ENCODE data around the gene SETD6.

Gene SETD6

GRCh38 chr16:58508671-58509251 is 6.6 kb upstream of the SETD6 start:
- no peak for DNase-seq (ENCODE audit: low spot score)

- DNase-seq (ENCODE audit: low spot score): no peak
Measured at GRCh38 chr16:58509256-58510096, 5.8 kb upstream of the SETD6 start.

GRCh38 chr16:58510097-58510775 is 5.1 kb upstream of the SETD6 start:
- DNase-seq (ENCODE audit: low spot score): no peak

DNA sequence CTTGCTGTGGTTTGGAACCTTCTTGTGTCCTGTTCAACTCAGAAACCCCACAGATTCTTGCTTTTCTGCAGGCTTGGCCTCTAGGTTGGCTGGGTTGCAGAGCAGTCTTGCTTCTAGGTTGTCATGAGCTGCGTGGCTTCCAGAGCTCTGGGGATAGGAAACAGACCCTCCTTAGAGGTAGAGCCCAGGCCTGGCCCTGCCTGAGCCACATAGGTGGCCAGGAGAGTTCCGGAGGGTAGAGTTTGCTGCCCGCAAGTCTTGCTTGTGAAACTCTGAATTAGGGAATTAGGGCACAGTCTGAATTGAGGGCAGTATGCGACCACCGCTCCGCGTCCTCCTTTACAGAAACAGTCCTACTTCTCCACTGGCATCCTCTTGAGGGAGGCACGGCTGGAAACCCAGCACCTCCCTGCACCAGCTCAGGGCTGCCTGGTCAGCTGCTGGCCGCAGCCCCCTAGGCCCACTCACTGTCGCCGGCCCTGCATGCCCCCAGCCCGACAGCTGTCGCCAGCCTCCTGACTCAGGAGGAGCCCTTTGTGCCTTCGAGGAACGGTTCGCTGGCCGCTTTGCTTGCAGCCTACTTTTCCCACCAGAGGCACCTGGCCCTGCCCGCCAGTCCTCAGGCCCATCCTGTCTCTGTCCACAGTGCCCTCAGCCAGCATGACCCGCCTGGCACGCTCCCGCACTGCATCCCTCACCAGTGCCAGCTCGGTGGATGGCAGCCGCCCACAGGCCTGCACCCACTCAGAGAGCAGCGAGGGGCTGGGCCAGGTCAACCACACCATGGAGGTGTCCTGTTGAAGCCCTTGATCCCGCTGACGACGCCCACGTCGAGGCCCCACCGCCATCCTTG is 4.3 kb upstream of the SETD6 start:
- no peak for DNase-seq (ENCODE audit: low spot score)

DNA sequence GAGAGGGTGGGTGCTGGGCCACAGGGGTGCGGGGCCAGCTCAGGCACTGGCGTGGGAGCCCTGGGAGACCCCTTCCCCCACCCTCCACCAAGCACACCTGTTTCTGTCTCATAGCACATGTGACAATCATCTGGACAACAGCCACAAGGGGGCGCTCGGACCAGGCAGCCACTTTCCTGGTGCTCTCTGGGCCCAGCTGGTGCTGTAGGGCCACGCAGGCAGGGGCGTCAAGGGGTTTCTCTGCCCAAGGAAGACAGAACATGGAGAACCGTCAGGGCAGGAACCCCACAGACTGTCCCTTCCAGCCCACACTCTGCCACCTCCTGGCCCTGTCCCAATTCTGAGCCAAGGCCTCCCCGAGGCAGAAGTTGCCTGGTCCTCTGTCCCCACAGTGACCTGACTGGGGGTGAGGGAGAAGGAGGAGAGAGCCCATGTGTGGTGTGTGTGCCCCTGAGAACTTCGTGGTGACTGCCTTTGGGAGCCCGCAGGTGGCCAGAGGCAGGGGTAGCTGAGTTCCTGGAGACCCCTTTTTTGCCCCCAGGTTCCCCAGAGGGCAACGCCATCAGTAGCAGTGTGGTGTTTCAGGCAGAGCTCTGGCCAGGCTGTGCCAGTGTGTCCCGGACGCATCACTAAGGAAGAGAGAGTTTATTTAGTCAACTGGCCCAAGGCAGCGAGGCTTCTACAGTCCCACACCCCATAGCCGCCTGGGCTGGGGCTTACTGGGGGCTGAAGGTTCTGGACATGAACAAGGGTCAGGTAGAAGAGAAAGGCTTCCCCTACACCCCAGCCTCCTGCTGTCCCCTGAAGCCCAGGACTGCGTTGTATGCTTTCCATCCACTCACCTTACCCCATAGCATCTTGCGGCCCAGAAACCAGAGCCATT is 3.1 kb upstream of the SETD6 start:
- DNase-seq (ENCODE audit: low spot score): peak; percentile 69

DNA sequence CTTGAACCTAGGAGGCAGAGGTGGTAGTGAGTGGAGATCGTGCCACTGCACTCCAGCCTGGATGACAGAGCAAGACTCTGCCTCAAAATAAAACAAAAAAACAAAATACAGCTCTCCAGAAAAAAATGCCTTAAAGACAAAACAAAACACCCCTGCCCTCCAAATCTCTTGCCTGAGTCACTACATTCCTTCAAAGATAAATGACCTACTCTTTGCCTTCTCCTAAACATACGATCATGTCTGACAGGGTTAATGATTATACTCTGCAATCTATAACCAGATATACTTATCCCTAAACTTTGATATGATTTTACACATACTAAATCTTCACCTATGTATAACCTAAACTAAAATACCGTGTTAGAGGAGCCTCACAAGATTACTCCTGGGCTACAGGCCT is 1.4 kb upstream of the SETD6 start:
- DNase-seq (ENCODE audit: low spot score): peak; percentile 41

GRCh38 chr16:58515871-58516767 is 802 bp downstream of the SETD6 start:
- DNase-seq (ENCODE audit: low spot score): peak; percentile 33

- DNase-seq (ENCODE audit: low spot score): no peak
Measured at GRCh38 chr16:58516768-58517107, 1.4 kb downstream of the SETD6 start.

- DNase-seq (ENCODE audit: low spot score): peak; percentile 62
Measured at GRCh38 chr16:58518083-58518979, 3.0 kb downstream of the SETD6 start.

GRCh38 chr16:58518980-58519368 is 3.7 kb downstream of the SETD6 start:
- DNase-seq (ENCODE audit: low spot score): no peak

GRCh38 chr16:58519707-58520106 is 4.4 kb downstream of the SETD6 start:
- DNase-seq (ENCODE audit: low spot score): peak; percentile 54

- DNase-seq (ENCODE audit: low spot score): no peak
Measured at GRCh38 chr16:58530179-58530578, 14.9 kb downstream of the SETD6 start.

GRCh38 chr16:58532414-58532813 is 17.1 kb downstream of the SETD6 start:
- DNase-seq (ENCODE audit: low spot score): no peak

GRCh38 chr16:58533751-58534470 is 18.6 kb downstream of the SETD6 start:
- no peak for DNase-seq (ENCODE audit: low spot score)

GRCh38 chr16:58535100-58535499 is 19.8 kb downstream of the SETD6 start:
- no peak for DNase-seq (ENCODE audit: low spot score)

GRCh38 chr16:58536278-58536677 is 21.0 kb downstream of the SETD6 start:
- DNase-seq (ENCODE audit: low spot score): no peak

DNA sequence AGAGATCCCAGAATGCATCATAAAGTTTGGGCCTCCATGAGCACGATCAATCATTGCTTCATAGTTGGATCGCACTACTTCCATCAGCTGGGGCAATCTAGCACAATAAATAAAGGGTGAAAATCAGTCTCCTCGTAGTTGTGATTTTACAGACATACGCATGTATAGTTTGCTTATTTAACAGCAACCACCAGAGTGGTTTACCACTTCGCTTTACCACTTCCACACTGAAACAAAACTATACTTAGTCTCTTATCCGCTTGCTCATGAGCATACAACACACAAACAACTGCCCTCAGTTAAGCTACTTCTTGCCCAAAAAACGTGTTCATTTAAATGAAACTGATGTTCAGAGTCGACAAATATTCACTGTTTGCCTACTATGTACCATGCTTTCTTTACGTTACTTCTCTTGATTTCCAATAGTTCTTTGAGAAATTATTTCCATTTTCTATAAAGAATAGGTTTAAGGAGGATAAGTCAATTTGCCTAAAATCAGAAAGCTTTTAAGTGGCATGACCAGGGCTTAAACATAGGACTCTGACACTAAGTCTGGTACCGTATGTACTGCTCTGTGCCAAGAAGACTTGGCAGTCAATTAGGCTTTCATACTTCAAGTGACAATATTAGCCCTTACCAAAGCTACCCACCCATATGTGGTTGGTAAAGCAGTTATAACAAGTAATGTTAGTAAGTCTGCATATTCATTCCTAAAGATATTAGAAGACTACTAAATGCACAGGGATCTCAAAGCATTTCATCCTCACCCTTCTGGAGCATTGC is 22.0 kb downstream of the SETD6 start:
- no peak for DNase-seq (ENCODE audit: low spot score)

DNA sequence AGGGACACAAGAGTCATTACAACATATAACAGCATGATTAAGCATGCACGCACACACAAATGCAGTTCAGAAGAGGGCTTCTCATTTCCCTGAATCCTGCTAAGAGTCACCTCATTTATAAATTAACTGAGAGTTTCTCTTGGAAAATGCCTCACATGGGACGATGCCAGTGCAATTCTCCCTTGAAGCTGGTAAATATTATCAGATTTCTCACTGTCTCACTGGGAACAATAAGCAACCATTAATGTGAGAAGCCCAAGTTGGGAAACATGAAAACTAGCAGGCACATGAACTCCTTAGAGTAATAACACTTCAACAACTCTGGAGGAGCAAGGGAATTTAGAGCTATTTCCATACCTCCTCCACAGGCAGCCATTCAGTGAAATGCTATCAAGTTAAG is 26.4 kb downstream of the SETD6 start:
- DNase-seq (ENCODE audit: low spot score): no peak

All from RKO (cell line).